Measurements from ENCODE around the gene PSAP.
A peak's percentile ranks its signal among the peaks of the same experiment; 100 is the strongest.

The PSAP gene

GRCh38 chr10:71780156-71780555, 70.9 kb downstream of the PSAP start:
- Histone ChIP-seq H3K9me3 (ENCODE audit: control extremely low read depth in 1 of 5, control insufficient read depth in 4 of 5, insufficient read depth in 2 of 5, low read depth in 1 of 5, low read length in 4 of 5) (no peaks in the 10 kb centered on the region), H3K36me3 (ENCODE audit: control insufficient read depth in 4 of 4, insufficient read depth in 4 of 4, low read length in 3 of 4) (no peaks in the 10 kb centered on the region), H3K4me3 (ENCODE audit: control insufficient read depth in 1 of 7, extremely low read depth in 1 of 7, insufficient read depth in 4 of 7, low read depth in 2 of 7, low read length in 6 of 7) (no peak overlapping the region), H3K27me3 (replicated peaks in 2 of 5; ENCODE audit: control insufficient read depth in 4 of 5, insufficient read depth in 5 of 5, low read length in 4 of 5) (no peaks in the 10 kb centered on the region), H3K4me1 (ENCODE audit: control extremely low read depth in 1 of 4, control insufficient read depth in 4 of 4, insufficient read depth in 4 of 4, low read length in 3 of 4) (peaks cover 16 to 85% (median 55%) of the 10 kb centered on the region in 4 experiments), H3K27ac (ENCODE audit: insufficient read depth in 1 of 2, low read depth in 1 of 2, low read length in 2 of 2, poor library complexity in 1 of 2, severe bottlenecking in 2 of 2) (no peak overlapping the region)
- ChIA-PET POLR2A (no interaction called here), CTCF (interaction anchor here (0.9 to 9.9 kb wide), 4 partner anchors 17 to 74 kb away, joined by 3 to 133 read pairs (median 12); no protein-coding TSS in a partner anchor)
- 100% methylated on average over 6 of the region's 7 CpGs for WGBS (ENCODE audit: insufficient coverage)
- DNase-seq = no peak

- peak in 1 of 3 donors; percentile 45 for DNase-seq
- Histone ChIP-seq H3K36me3 (ENCODE audit: control insufficient read depth in 4 of 4, insufficient read depth in 4 of 4, low read length in 3 of 4) (no peaks in the 10 kb centered on the region), H3K27me3 (replicated peaks in 2 of 5; ENCODE audit: control insufficient read depth in 4 of 5, insufficient read depth in 5 of 5, low read length in 4 of 5) (no peaks in the 10 kb centered on the region), H3K4me3 (ENCODE audit: control insufficient read depth in 1 of 7, extremely low read depth in 1 of 7, insufficient read depth in 4 of 7, low read depth in 2 of 7, low read length in 6 of 7) (no peak overlapping the region), H3K9me3 (ENCODE audit: control extremely low read depth in 1 of 5, control insufficient read depth in 4 of 5, insufficient read depth in 2 of 5, low read depth in 1 of 5, low read length in 4 of 5) (no peaks in the 10 kb centered on the region), H3K4me1 (ENCODE audit: control extremely low read depth in 1 of 4, control insufficient read depth in 4 of 4, insufficient read depth in 4 of 4, low read length in 3 of 4) (peaks cover 16 to 90% (median 60%) of the 10 kb centered on the region in 4 experiments), H3K27ac (ENCODE audit: insufficient read depth in 1 of 2, low read depth in 1 of 2, low read length in 2 of 2, poor library complexity in 1 of 2, severe bottlenecking in 2 of 2) (no peak overlapping the region)
- CTCF ChIA-PET = interaction anchor here (1.7 to 9.9 kb wide), 4 partner anchors 19 to 74 kb away, joined by 3 to 133 read pairs (median 15); no protein-coding TSS in a partner anchor
- 85% methylated on average over 4 of the region's 6 CpGs for WGBS (ENCODE audit: insufficient coverage)
- POLR2A ChIA-PET = no interaction called here
Measured at GRCh38 chr10:71779641-71780040, 71.4 kb downstream of the PSAP start.

GRCh38 chr10:71778071-71778825, 72.8 kb downstream of the PSAP start:
- no peaks in the 10 kb centered on the region for H3K36me3 ChIP-seq (ENCODE audit: control insufficient read depth in 4 of 4, insufficient read depth in 4 of 4, low read length in 3 of 4)
- POLR2A ChIA-PET = no interaction called here
- H3K27ac ChIP-seq (ENCODE audit: insufficient read depth in 1 of 2, low read depth in 1 of 2, low read length in 2 of 2, poor library complexity in 1 of 2, severe bottlenecking in 2 of 2) = no peak overlapping the region
- H3K4me3 ChIP-seq (ENCODE audit: control insufficient read depth in 1 of 7, extremely low read depth in 1 of 7, insufficient read depth in 4 of 7, low read depth in 2 of 7, low read length in 6 of 7) = no peak overlapping the region
- H3K4me1 ChIP-seq (ENCODE audit: control extremely low read depth in 1 of 4, control insufficient read depth in 4 of 4, insufficient read depth in 4 of 4, low read length in 3 of 4) = peaks cover 22 to 93% (median 59%) of the 10 kb centered on the region in 4 experiments
- 100% methylated on average over 6 of the region's 11 CpGs for WGBS (ENCODE audit: insufficient coverage)
- DNase-seq = no peak
- CTCF ChIA-PET = interaction anchor here (0.8 to 9.9 kb wide), 9 partner anchors 10 to 81 kb away, joined by 3 to 133 read pairs (median 8); no protein-coding TSS in a partner anchor
- H3K27me3 ChIP-seq (replicated peaks in 2 of 5; ENCODE audit: control insufficient read depth in 4 of 5, insufficient read depth in 5 of 5, low read length in 4 of 5) = no peaks in the 10 kb centered on the region
- no peaks in the 10 kb centered on the region for H3K9me3 ChIP-seq (ENCODE audit: control extremely low read depth in 1 of 5, control insufficient read depth in 4 of 5, insufficient read depth in 2 of 5, low read depth in 1 of 5, low read length in 4 of 5)

- POLR2A ChIA-PET = no interaction called here
- CTCF ChIA-PET = interaction anchor here (0.8 to 13.0 kb wide), 20 partner anchors 8 to 463 kb away, joined by 3 to 159 read pairs (median 6); no protein-coding TSS in a partner anchor
- H3K27ac ChIP-seq (ENCODE audit: insufficient read depth in 1 of 2, low read depth in 1 of 2, low read length in 2 of 2, poor library complexity in 1 of 2, severe bottlenecking in 2 of 2) = peak overlapping the region; percentile 11 to 17
- WGBS (ENCODE audit: insufficient coverage) = 96% methylated on average over 14 of the region's 17 CpGs
- peaks cover 22 to 91% (median 57%) of the 10 kb centered on the region in 4 experiments for H3K4me1 ChIP-seq (ENCODE audit: control extremely low read depth in 1 of 4, control insufficient read depth in 4 of 4, insufficient read depth in 4 of 4, low read length in 3 of 4)
- DNase-seq = peak in 2 of 3 donors; percentile 39 to 50
- H3K9me3 ChIP-seq (ENCODE audit: control extremely low read depth in 1 of 5, control insufficient read depth in 4 of 5, insufficient read depth in 2 of 5, low read depth in 1 of 5, low read length in 4 of 5) = no peaks in the 10 kb centered on the region
- no peaks in the 10 kb centered on the region for H3K27me3 ChIP-seq (replicated peaks in 2 of 5; ENCODE audit: control insufficient read depth in 4 of 5, insufficient read depth in 5 of 5, low read length in 4 of 5)
- H3K36me3 ChIP-seq (ENCODE audit: control insufficient read depth in 4 of 4, insufficient read depth in 4 of 4, low read length in 3 of 4) = no peaks in the 10 kb centered on the region
- H3K4me3 ChIP-seq (ENCODE audit: control insufficient read depth in 1 of 7, extremely low read depth in 1 of 7, insufficient read depth in 4 of 7, low read depth in 2 of 7, low read length in 6 of 7) = peak overlapping the region in 1 of 7 experiments; percentile 2
Measured at GRCh38 chr10:71777213-71777985, 73.7 kb downstream of the PSAP start.

GRCh38 chr10:71776481-71776925, 74.5 kb downstream of the PSAP start:
- peak overlapping the region; percentile 11 to 17 for H3K27ac ChIP-seq (ENCODE audit: insufficient read depth in 1 of 2, low read depth in 1 of 2, low read length in 2 of 2, poor library complexity in 1 of 2, severe bottlenecking in 2 of 2)
- H3K4me1 ChIP-seq (ENCODE audit: control extremely low read depth in 1 of 4, control insufficient read depth in 4 of 4, insufficient read depth in 4 of 4, low read length in 3 of 4) = peaks cover 23 to 92% (median 62%) of the 10 kb centered on the region in 4 experiments
- CTCF ChIA-PET = interaction anchor here (0.6 to 13.0 kb wide), 22 partner anchors 9 to 462 kb away, joined by 3 to 159 read pairs (median 4); no protein-coding TSS in a partner anchor
- H3K9me3 ChIP-seq (ENCODE audit: control extremely low read depth in 1 of 5, control insufficient read depth in 4 of 5, insufficient read depth in 2 of 5, low read depth in 1 of 5, low read length in 4 of 5) = no peaks in the 10 kb centered on the region
- no peaks in the 10 kb centered on the region for H3K27me3 ChIP-seq (replicated peaks in 2 of 5; ENCODE audit: control insufficient read depth in 4 of 5, insufficient read depth in 5 of 5, low read length in 4 of 5)
- H3K36me3 ChIP-seq (ENCODE audit: control insufficient read depth in 4 of 4, insufficient read depth in 4 of 4, low read length in 3 of 4) = no peaks in the 10 kb centered on the region
- POLR2A ChIA-PET = interaction anchor here (1.0 kb wide), 1 partner anchor 28 kb away, joined by 3 read pairs; no protein-coding TSS in a partner anchor
- WGBS (ENCODE audit: insufficient coverage) = no CpG with 5 or more reads among the region's 2 CpGs
- peak overlapping the region in 2 of 7 experiments; percentile 17 to 32 for H3K4me3 ChIP-seq (ENCODE audit: control insufficient read depth in 1 of 7, extremely low read depth in 1 of 7, insufficient read depth in 4 of 7, low read depth in 2 of 7, low read length in 6 of 7)
- DNase-seq = peak; percentile 83 to 97 (median 95)

GRCh38 chr10:71774916-71775702, 75.9 kb downstream of the PSAP start:
- H3K27me3 ChIP-seq (replicated peaks in 2 of 5; ENCODE audit: control insufficient read depth in 4 of 5, insufficient read depth in 5 of 5, low read length in 4 of 5) = no peaks in the 10 kb centered on the region
- no peaks in the 10 kb centered on the region for H3K9me3 ChIP-seq (ENCODE audit: control extremely low read depth in 1 of 5, control insufficient read depth in 4 of 5, insufficient read depth in 2 of 5, low read depth in 1 of 5, low read length in 4 of 5)
- 0% methylated on average over 1 of the region's 3 CpGs for WGBS (ENCODE audit: insufficient coverage)
- POLR2A ChIA-PET = interaction anchor here (1.0 to 1.1 kb wide), 2 partner anchors 11 to 23 kb away, joined by 3 to 4 read pairs; no protein-coding TSS in a partner anchor
- DNase-seq = peak in 2 of 3 donors; percentile 74 to 75
- H3K27ac ChIP-seq (ENCODE audit: insufficient read depth in 1 of 2, low read depth in 1 of 2, low read length in 2 of 2, poor library complexity in 1 of 2, severe bottlenecking in 2 of 2) = peak overlapping the region in 1 of 2 experiments; percentile 39
- H3K36me3 ChIP-seq (ENCODE audit: control insufficient read depth in 4 of 4, insufficient read depth in 4 of 4, low read length in 3 of 4) = peaks cover 0 to 7% (median 0%) of the 10 kb centered on the region in 4 experiments
- H3K4me3 ChIP-seq (ENCODE audit: control insufficient read depth in 1 of 7, extremely low read depth in 1 of 7, insufficient read depth in 4 of 7, low read depth in 2 of 7, low read length in 6 of 7) = peak overlapping the region in 4 of 7 experiments; percentile 1 to 92 (median 18)
- CTCF ChIA-PET = interaction anchor here (0.7 to 13.0 kb wide), 20 partner anchors 8 to 80 kb away, joined by 3 to 159 read pairs (median 10); no protein-coding TSS in a partner anchor
- H3K4me1 ChIP-seq (ENCODE audit: control extremely low read depth in 1 of 4, control insufficient read depth in 4 of 4, insufficient read depth in 4 of 4, low read length in 3 of 4) = peaks cover 32 to 96% (median 76%) of the 10 kb centered on the region in 4 experiments

Measured in common myeloid progenitor, CD34-positive (primary cell).